Mesenchymal stem cell (in vitro differentiated cells and primary cell): ENCODE measurements around the gene WDR64.

ENCODE experiments used
- DNase-seq: peaks from one replicate; pipeline ENCODE4 v3.0.0-alpha.2; 2013
- H2AFZ ChIP-seq: one replicate; pipeline ENCODE4 v1.6.1; 2013; ENCODE audit warnings: low read depth, mild to moderate bottlenecking, control low read depth, inconsistent platforms, low read length, moderate library complexity
- H2AK5ac ChIP-seq: 2 replicates; pipeline ENCODE4 v1.6.1; 2013; ENCODE audit warnings: low read length, moderate library complexity, mild to moderate bottlenecking, inconsistent platforms; ENCODE audit not compliant: severe bottlenecking
- H2BK120ac ChIP-seq: one replicate; pipeline ENCODE4 v1.6.1; 2013; ENCODE audit warnings: low read depth, mild to moderate bottlenecking, inconsistent platforms, low read length, moderate library complexity
- H2BK12ac ChIP-seq, 2 experiments: one replicate each; pipeline ENCODE4 v1.6.1; 2013; ENCODE audit warnings: inconsistent platforms in 2 of 2, low read length in 2 of 2, mild to moderate bottlenecking in 2 of 2, moderate library complexity in 2 of 2, control low read depth in 1 of 2
- H2BK15ac ChIP-seq: one replicate; pipeline ENCODE4 v1.6.1; 2013; ENCODE audit warnings: mild to moderate bottlenecking, low read depth, inconsistent platforms; ENCODE audit not compliant: poor library complexity, severe bottlenecking
- H2BK5ac ChIP-seq: 2 replicates; pipeline ENCODE4 v1.6.1; 2013; ENCODE audit warnings: low read depth, mild to moderate bottlenecking, low read length, control low read depth, inconsistent platforms; ENCODE audit not compliant: poor library complexity, severe bottlenecking
- H3K14ac ChIP-seq, 2 experiments: one replicate each; pipeline ENCODE4 v1.6.1; 2013; ENCODE audit warnings: inconsistent platforms in 2 of 2, low read length in 2 of 2, control low read depth in 1 of 2, mild to moderate bottlenecking in 1 of 2, moderate library complexity in 1 of 2
- H3K18ac ChIP-seq, 2 experiments: one replicate each; pipeline ENCODE4 v1.6.1; 2013; ENCODE audit warnings: inconsistent platforms in 2 of 2, low read length in 2 of 2, control low read depth in 1 of 2, low read depth in 1 of 2, mild to moderate bottlenecking in 1 of 2
- H3K23ac ChIP-seq, 2 experiments: one replicate each; pipeline ENCODE4 v1.6.1; 2013; ENCODE audit warnings: inconsistent platforms in 2 of 2, low read length in 2 of 2, mild to moderate bottlenecking in 2 of 2, moderate library complexity in 2 of 2, control low read depth in 1 of 2
- H3K27ac ChIP-seq: 2 replicates; pipeline ENCODE4 v1.5.1; 2013; ENCODE audit warnings: mild to moderate bottlenecking, moderate library complexity, low read length, control low read depth, inconsistent platforms; ENCODE audit not compliant: poor library complexity, severe bottlenecking
- H3K27me3 ChIP-seq, 2 experiments: 2 replicates each; pipeline versions ENCODE4 v1.6.1 to v1.7.0; 2013; ENCODE audit warnings: low read length in 2 of 2, mild to moderate bottlenecking in 2 of 2, moderate library complexity in 2 of 2, control low read depth in 1 of 2, inconsistent platforms in 1 of 2; ENCODE audit not compliant: control insufficient read depth in 1 of 2, insufficient read depth in 1 of 2
- H3K36me3 ChIP-seq, 2 experiments: 2 replicates each; pipeline versions ENCODE4 v1.6.1 to v1.7.0; 2013; ENCODE audit warnings: low read length in 2 of 2, control low read depth in 1 of 2, inconsistent platforms in 1 of 2, low read depth in 1 of 2, mild to moderate bottlenecking in 1 of 2; ENCODE audit not compliant: insufficient read depth in 2 of 2, control insufficient read depth in 1 of 2
- H3K4ac ChIP-seq, 2 experiments: one replicate each; pipeline ENCODE4 v1.6.1; 2013; ENCODE audit warnings: inconsistent platforms in 2 of 2, low read length in 2 of 2, mild to moderate bottlenecking in 2 of 2, moderate library complexity in 2 of 2, control low read depth in 1 of 2, low read depth in 1 of 2
- H3K4me1 ChIP-seq: 2 replicates; pipeline ENCODE4 v1.6.1; 2013; ENCODE audit warnings: low read depth, low read length, control low read depth; ENCODE audit not compliant: control insufficient read depth, insufficient read depth
- H3K4me2 ChIP-seq: 2 replicates; pipeline ENCODE4 v1.6.1; 2013; ENCODE audit warnings: low read length, mild to moderate bottlenecking, inconsistent platforms; ENCODE audit not compliant: poor library complexity, severe bottlenecking
- H3K4me3 ChIP-seq, 2 experiments: 2 replicates each; pipeline versions ENCODE4 v1.5.1 to v1.7.0; 2013; ENCODE audit warnings: low read length in 2 of 2, mild to moderate bottlenecking in 2 of 2, control low read depth in 1 of 2, low read depth in 1 of 2; ENCODE audit not compliant: insufficient read depth in 1 of 2
- H3K79me1 ChIP-seq: replicated peaks from 2 replicates; pipeline ENCODE4 v1.6.1; 2013; ENCODE audit warnings: mild to moderate bottlenecking, control low read depth, low read length, inconsistent platforms; ENCODE audit not compliant: poor library complexity, severe bottlenecking
- H3K9ac ChIP-seq: 2 replicates; pipeline ENCODE4 v1.7.0; 2013; ENCODE audit warnings: mild to moderate bottlenecking, low read length, moderate library complexity
- H3K9me3 ChIP-seq: 2 replicates; pipeline ENCODE4 v1.7.0; 2013; ENCODE audit warnings: mild to moderate bottlenecking, low read length; ENCODE audit not compliant: control insufficient read depth
- H4K8ac ChIP-seq: one replicate; pipeline ENCODE4 v1.6.1; 2013; ENCODE audit warnings: inconsistent platforms, mild to moderate bottlenecking, low read length, moderate library complexity
- H4K91ac ChIP-seq: one replicate; pipeline ENCODE4 v1.6.1; 2013; ENCODE audit warnings: mild to moderate bottlenecking, low read length, inconsistent platforms
- WGBS: methylation state at CpG from one replicate; pipeline ENCODE4 v1.1.7; 2013; ENCODE audit warnings: mixed read lengths; 5-methylcytosine and 5-hydroxymethylcytosine counted together

The WDR64 gene

GRCh38 chr1:241840164-241840563 lies 188.1 kb downstream of the WDR64 start:
- H3K18ac ChIP-seq: no peak overlapping the region
- H2BK5ac ChIP-seq: no peak overlapping the region
- H3K9me3 ChIP-seq: no peaks in the 10 kb centered on the region
- H3K79me1 ChIP-seq: no peaks in the 10 kb centered on the region
- H3K23ac ChIP-seq: no peak overlapping the region
- H2BK120ac ChIP-seq: no peak overlapping the region
- no peak overlapping the region for H4K91ac ChIP-seq
- H2BK12ac ChIP-seq: no peak overlapping the region
- no peak overlapping the region for H3K4ac ChIP-seq
- no peak overlapping the region for H3K27ac ChIP-seq
- H2BK15ac ChIP-seq: no peak overlapping the region
- no peak overlapping the region for H3K9ac ChIP-seq
- H3K14ac ChIP-seq: no peak overlapping the region
- 93% methylated on average over 6 of the region's 6 CpGs for WGBS
- H2AFZ ChIP-seq: no peak overlapping the region
- no peak for DNase-seq
- no peak overlapping the region for H4K8ac ChIP-seq
- no peaks in the 10 kb centered on the region for H3K4me1 ChIP-seq
- no peak overlapping the region for H2AK5ac ChIP-seq
- no peak overlapping the region for H3K4me2 ChIP-seq
- H3K36me3 ChIP-seq: no peaks in the 10 kb centered on the region
- no peaks in the 10 kb centered on the region for H3K27me3 ChIP-seq
- H3K4me3 ChIP-seq: no peak overlapping the region

DNA sequence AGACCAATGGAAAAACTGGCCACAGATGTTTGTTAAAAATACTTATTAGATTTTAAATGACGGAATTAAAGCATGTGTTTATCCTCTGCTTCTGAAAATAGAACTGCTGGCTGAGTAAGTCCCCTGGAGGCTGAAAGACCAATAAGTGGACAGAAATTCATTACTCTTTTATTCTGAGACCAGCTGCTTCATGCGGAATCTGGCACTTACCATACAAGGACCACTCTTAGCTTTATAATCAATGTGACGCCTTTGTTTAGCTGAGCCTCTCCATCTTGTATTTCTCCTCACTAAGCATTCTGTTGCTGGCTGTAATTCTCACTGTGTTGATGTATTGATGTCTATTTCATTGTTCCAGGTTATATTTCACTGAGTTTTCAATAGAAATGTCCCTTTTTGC lies 189.6 kb downstream of the WDR64 start:
- H3K27me3 ChIP-seq: no peaks in the 10 kb centered on the region
- H3K23ac ChIP-seq: no peak overlapping the region
- no peak overlapping the region for H2BK120ac ChIP-seq
- no peak overlapping the region for H2BK12ac ChIP-seq
- no peak overlapping the region for H3K14ac ChIP-seq
- H3K36me3 ChIP-seq: no peaks in the 10 kb centered on the region
- H2AFZ ChIP-seq: no peak overlapping the region
- H2AK5ac ChIP-seq: no peak overlapping the region
- H3K9ac ChIP-seq: no peak overlapping the region
- no peaks in the 10 kb centered on the region for H3K4me1 ChIP-seq
- no peak overlapping the region for H3K27ac ChIP-seq
- no peak overlapping the region for H3K4me3 ChIP-seq
- no peaks in the 10 kb centered on the region for H3K79me1 ChIP-seq
- no peaks in the 10 kb centered on the region for H3K9me3 ChIP-seq
- no peak overlapping the region for H4K8ac ChIP-seq
- H2BK15ac ChIP-seq: no peak overlapping the region
- H2BK5ac ChIP-seq: no peak overlapping the region
- H4K91ac ChIP-seq: no peak overlapping the region
- H3K4me2 ChIP-seq: no peak overlapping the region
- no peak overlapping the region for H3K4ac ChIP-seq
- DNase-seq: no peak
- 85% methylated on average over 3 of the region's 3 CpGs for WGBS
- H3K18ac ChIP-seq: no peak overlapping the region

GRCh38 chr1:241842565-241842964 lies 190.5 kb downstream of the WDR64 start:
- Histone ChIP-seq H3K9me3 (no peaks in the 10 kb centered on the region), H2BK15ac (no peak overlapping the region), H2AK5ac (no peak overlapping the region), H3K23ac (no peak overlapping the region), H2BK120ac (no peak overlapping the region), H3K4ac (no peak overlapping the region), H3K18ac (no peak overlapping the region), H2BK12ac (no peak overlapping the region), H3K4me1 (no peaks in the 10 kb centered on the region), H3K36me3 (no peaks in the 10 kb centered on the region), H3K27me3 (no peaks in the 10 kb centered on the region), H3K27ac (peak overlapping the region; percentile 24), H4K91ac (no peak overlapping the region), H3K79me1 (peaks cover 2% of the 10 kb centered on the region), H4K8ac (no peak overlapping the region), H2AFZ (no peak overlapping the region), H3K4me3 (no peak overlapping the region), H3K14ac (no peak overlapping the region), H2BK5ac (no peak overlapping the region), H3K9ac (peak overlapping the region; percentile 16), H3K4me2 (no peak overlapping the region)
- WGBS: no CpG with 5 or more reads among the region's 2 CpGs
- DNase-seq: peak; percentile 70

GRCh38 chr1:241844593-241844992 lies 192.5 kb downstream of the WDR64 start:
- H3K18ac ChIP-seq: no peak overlapping the region
- no peak overlapping the region for H3K27ac ChIP-seq
- no peak overlapping the region for H2BK12ac ChIP-seq
- H2AK5ac ChIP-seq: no peak overlapping the region
- H2AFZ ChIP-seq: no peak overlapping the region
- H3K4ac ChIP-seq: no peak overlapping the region
- no peak overlapping the region for H2BK15ac ChIP-seq
- no peaks in the 10 kb centered on the region for H3K27me3 ChIP-seq
- H3K23ac ChIP-seq: no peak overlapping the region
- H4K8ac ChIP-seq: no peak overlapping the region
- H3K4me2 ChIP-seq: no peak overlapping the region
- peaks cover 4% of the 10 kb centered on the region for H3K4me1 ChIP-seq
- no peak overlapping the region for H3K9ac ChIP-seq
- no peaks in the 10 kb centered on the region for H3K36me3 ChIP-seq
- no peaks in the 10 kb centered on the region for H3K9me3 ChIP-seq
- H3K14ac ChIP-seq: no peak overlapping the region
- H3K79me1 ChIP-seq: peaks cover 6% of the 10 kb centered on the region
- H3K4me3 ChIP-seq: no peak overlapping the region
- H2BK5ac ChIP-seq: no peak overlapping the region
- no peak for DNase-seq
- no peak overlapping the region for H2BK120ac ChIP-seq
- WGBS: 86% methylated on average over 3 of the region's 6 CpGs
- H4K91ac ChIP-seq: no peak overlapping the region
